WTC11 (cell line): ENCODE measurements around the gene HDAC3.

Experiments
- GABPB1 ChIP-seq: sonication (generic); formaldehyde crosslinking; IDR thresholded peaks from 2 replicates; pipeline ENCODE4 v1.8.1; 2023; ENCODE audit warnings: mild to moderate bottlenecking, missing genetic modification reagents
- RELA ChIP-seq: sonication (generic); formaldehyde crosslinking; IDR thresholded peaks from 2 replicates; pipeline ENCODE4 v1.8.1; 2022; ENCODE audit warnings: missing genetic modification reagents, mild to moderate bottlenecking, borderline replicate concordance
- TF ChIP-seq, protein P1 (sequence below): fragments of 200-600 bp; IDR thresholded peaks from 2 replicates; pipeline ENCODE4 v1.8.0; 2022; ENCODE audit warnings: antibody characterized with exemption

DNA sequence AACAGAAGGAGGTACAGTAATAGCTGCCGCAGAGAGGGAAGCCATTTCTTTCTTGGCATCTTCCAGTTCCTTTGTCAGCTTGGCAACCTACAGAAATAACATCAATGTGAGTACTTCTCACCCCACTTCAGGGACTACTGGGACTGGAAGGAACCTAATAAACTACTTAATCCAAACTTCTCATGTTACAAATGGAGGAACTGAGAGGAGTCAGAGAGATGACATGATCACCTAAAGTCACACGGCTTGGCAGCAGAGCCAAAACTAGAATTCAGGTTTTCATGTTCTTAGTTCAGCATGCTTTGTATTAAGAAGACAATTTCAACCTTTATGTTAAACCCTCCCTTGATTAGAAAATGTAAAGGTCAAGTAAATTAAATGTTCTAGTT, 62.5 kb downstream of the HDAC3 start:
- TF ChIP-seq, protein P1, sequence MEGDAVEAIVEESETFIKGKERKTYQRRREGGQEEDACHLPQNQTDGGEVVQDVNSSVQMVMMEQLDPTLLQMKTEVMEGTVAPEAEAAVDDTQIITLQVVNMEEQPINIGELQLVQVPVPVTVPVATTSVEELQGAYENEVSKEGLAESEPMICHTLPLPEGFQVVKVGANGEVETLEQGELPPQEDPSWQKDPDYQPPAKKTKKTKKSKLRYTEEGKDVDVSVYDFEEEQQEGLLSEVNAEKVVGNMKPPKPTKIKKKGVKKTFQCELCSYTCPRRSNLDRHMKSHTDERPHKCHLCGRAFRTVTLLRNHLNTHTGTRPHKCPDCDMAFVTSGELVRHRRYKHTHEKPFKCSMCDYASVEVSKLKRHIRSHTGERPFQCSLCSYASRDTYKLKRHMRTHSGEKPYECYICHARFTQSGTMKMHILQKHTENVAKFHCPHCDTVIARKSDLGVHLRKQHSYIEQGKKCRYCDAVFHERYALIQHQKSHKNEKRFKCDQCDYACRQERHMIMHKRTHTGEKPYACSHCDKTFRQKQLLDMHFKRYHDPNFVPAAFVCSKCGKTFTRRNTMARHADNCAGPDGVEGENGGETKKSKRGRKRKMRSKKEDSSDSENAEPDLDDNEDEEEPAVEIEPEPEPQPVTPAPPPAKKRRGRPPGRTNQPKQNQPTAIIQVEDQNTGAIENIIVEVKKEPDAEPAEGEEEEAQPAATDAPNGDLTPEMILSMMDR, result no peak
- TF ChIP-seq GABPB1 (CRISPR knock-in tag), result no peak
- TF ChIP-seq RELA (CRISPR knock-in tag), result no peak
